Measurements from ENCODE around the gene TTC16.

Gene TTC16

GRCh38 chr9:127698386-127698785, 17.5 kb upstream of the TTC16 start:
- DNase-seq: no peak

GRCh38 chr9:127698985-127699670, 16.8 kb upstream of the TTC16 start:
- peak; percentile 78 to 82 for DNase-seq

- DNase-seq: no peak
Measured at GRCh38 chr9:127700140-127700539, 15.7 kb upstream of the TTC16 start.

GRCh38 chr9:127700594-127701255, 15.2 kb upstream of the TTC16 start:
- no peak for DNase-seq

- no peak for DNase-seq
Measured at GRCh38 chr9:127703289-127703946, 12.5 kb upstream of the TTC16 start.

- no peak for DNase-seq
Measured at GRCh38 chr9:127705577-127706379, 10.1 kb upstream of the TTC16 start.

- no peak for DNase-seq
Measured at GRCh38 chr9:127706836-127707241, 9.0 kb upstream of the TTC16 start, which contains the start of gene CFAP157. TSS of gene CFAP157 (plus strand) at chr9:127706988. CDS start at chr9:127707032, 44 bp downstream.

GRCh38 chr9:127707766-127708165, 8.1 kb upstream of the TTC16 start:
- DNase-seq: peak in 1 of 2 experiments; percentile 14

- DNase-seq: no peak
Measured at GRCh38 chr9:127708952-127709587, 6.8 kb upstream of the TTC16 start.

GRCh38 chr9:127710204-127710783, 5.6 kb upstream of the TTC16 start:
- no peak for DNase-seq

- no peak for DNase-seq
Measured at GRCh38 chr9:127711226-127711701, 4.6 kb upstream of the TTC16 start.

- no peak for DNase-seq
Measured at GRCh38 chr9:127711831-127712274, 4.0 kb upstream of the TTC16 start.

GRCh38 chr9:127712371-127712770, 3.5 kb upstream of the TTC16 start:
- no peak for DNase-seq

GRCh38 chr9:127712867-127713266, 3.0 kb upstream of the TTC16 start:
- DNase-seq: no peak

GRCh38 chr9:127714020-127714750, 1.7 kb upstream of the TTC16 start:
- DNase-seq: no peak

- DNase-seq: peak in 1 of 2 experiments; percentile 13
Measured at GRCh38 chr9:127714951-127715469, 869 bp upstream of the TTC16 start.

- no peak for DNase-seq
Measured at GRCh38 chr9:127716412-127716811, 533 bp downstream of the TTC16 start.

- no peak for DNase-seq
Measured at GRCh38 chr9:127717766-127718165, 1.9 kb downstream of the TTC16 start.

GRCh38 chr9:127720031-127720864, 4.4 kb downstream of the TTC16 start:
- no peak for DNase-seq

GRCh38 chr9:127720865-127721227, 5.0 kb downstream of the TTC16 start:
- no peak for DNase-seq
